Stimulated activated naive CD4-positive, alpha-beta T cell treated with Interleukin-2 at 50 U/mL for 16 hours (primary cell): ENCODE results near the gene CLIP1.
A peak's percentile ranks its signal among the peaks of the same experiment; 100 is the strongest.
"Not testable (repeated sequence)": the region's sequence is repeated elsewhere in the genome, so short reads cannot be mapped to it uniquely, and the experiment has no call there.

Source experiments
- DNase-seq: peaks from one replicate; lab custom pipeline; 2025; lab: John Stamatoyannopoulos, UW

The CLIP1 gene

GRCh38 chr12:122310626-122311333 lies 111.7 kb downstream of the CLIP1 start:
- no peak for DNase-seq

GRCh38 chr12:122309564-122310121 lies 112.8 kb downstream of the CLIP1 start:
- no peak for DNase-seq

GRCh38 chr12:122308811-122309210 lies 113.7 kb downstream of the CLIP1 start:
- no peak for DNase-seq

- no peak for DNase-seq
These were observed 116.1 kb downstream of the CLIP1 start for GRCh38 chr12:122306407-122306806.

- no peak for DNase-seq
These were observed 117.5 kb downstream of the CLIP1 start for GRCh38 chr12:122304924-122305323.

- no peak for DNase-seq
These were observed 119.4 kb downstream of the CLIP1 start for GRCh38 chr12:122303068-122303467.

GRCh38 chr12:122298071-122298748 lies 124.3 kb downstream of the CLIP1 start:
- no peak for DNase-seq

GRCh38 chr12:122297494-122297893 lies 125.0 kb downstream of the CLIP1 start:
- no peak for DNase-seq

GRCh38 chr12:122295877-122296276 lies 126.6 kb downstream of the CLIP1 start:
- no peak for DNase-seq

- DNase-seq, result no peak
These were observed 129.4 kb downstream of the CLIP1 start for GRCh38 chr12:122293081-122293480.

GRCh38 chr12:122291431-122291830 lies 131.0 kb downstream of the CLIP1 start:
- no peak for DNase-seq

GRCh38 chr12:122283680-122284079 lies 138.8 kb downstream of the CLIP1 start:
- no peak for DNase-seq

- DNase-seq, result no peak
These were observed 140.4 kb downstream of the CLIP1 start for GRCh38 chr12:122282061-122282460.

- no peak for DNase-seq
These were observed 146.2 kb downstream of the CLIP1 start for GRCh38 chr12:122276242-122276641.

GRCh38 chr12:122275459-122275858 lies 147.0 kb downstream of the CLIP1 start:
- no peak for DNase-seq

- peak; percentile 91 for DNase-seq
These were observed 156.1 kb downstream of the CLIP1 start, which contains the start of gene VPS33A for GRCh38 chr12:122266230-122266901. Gene VPS33A (minus strand): TSS chr12:122266494. CDS start chr12:122266408, 86 bp downstream.

GRCh38 chr12:122265886-122266229 lies 156.6 kb downstream of the CLIP1 start:
- peak; percentile 38 for DNase-seq

GRCh38 chr12:122265476-122265875 lies 157.0 kb downstream of the CLIP1 start:
- DNase-seq, result no peak

GRCh38 chr12:122260735-122261134 lies 161.7 kb downstream of the CLIP1 start:
- not testable (repeated sequence) for DNase-seq

- DNase-seq, result not testable (repeated sequence)
These were observed 163.5 kb downstream of the CLIP1 start for GRCh38 chr12:122258939-122259338.

- DNase-seq, result not testable (repeated sequence)
These were observed 164.0 kb downstream of the CLIP1 start for GRCh38 chr12:122258462-122258861.

GRCh38 chr12:122250536-122250935 lies 171.9 kb downstream of the CLIP1 start:
- no peak for DNase-seq

GRCh38 chr12:122250047-122250446 lies 172.4 kb downstream of the CLIP1 start:
- no peak for DNase-seq
